ENCODE measurements around the gene SULF2.
"Not testable (repeated sequence)": the region's sequence is repeated elsewhere in the genome, so short reads cannot be mapped to it uniquely, and the experiment has no call there.

Gene SULF2

GRCh38 chr20:47810721-47811347 lies 25.6 kb upstream of the SULF2 start:
- DNase-seq (ENCODE audit: low read depth), result no peak
- TF ChIP-seq CTCF (IDR thresholded peaks at IDR 0.05; ENCODE audit: insufficient read depth, low read depth, low read length, missing control alignments), result no peak
- H3K4me3 ChIP-seq (ENCODE audit: low read length), result no peak overlapping the region

- TF ChIP-seq CTCF (IDR thresholded peaks at IDR 0.05; ENCODE audit: insufficient read depth, low read depth, low read length, missing control alignments), result no peak
- no peak for DNase-seq (ENCODE audit: low read depth)
- H3K4me3 ChIP-seq (ENCODE audit: low read length), result no peak overlapping the region
These were observed 24.9 kb upstream of the SULF2 start for GRCh38 chr20:47810116-47810677.

GRCh38 chr20:47809161-47809960 lies 24.1 kb upstream of the SULF2 start:
- DNase-seq (ENCODE audit: low read depth), result peak; percentile 96
- no peak for TF ChIP-seq CTCF (IDR thresholded peaks at IDR 0.05; ENCODE audit: insufficient read depth, low read depth, low read length, missing control alignments)
- no peak overlapping the region for H3K4me3 ChIP-seq (ENCODE audit: low read length)

GRCh38 chr20:47805951-47806350 lies 20.7 kb upstream of the SULF2 start:
- H3K4me3 ChIP-seq (ENCODE audit: low read length), result no peak overlapping the region
- no peak for DNase-seq (ENCODE audit: low read depth)
- no peak for TF ChIP-seq CTCF (IDR thresholded peaks at IDR 0.05; ENCODE audit: insufficient read depth, low read depth, low read length, missing control alignments)

- H3K4me3 ChIP-seq (ENCODE audit: low read length); DNase-seq (ENCODE audit: low read depth): not testable (repeated sequence)
These were observed 19.7 kb upstream of the SULF2 start for GRCh38 chr20:47804972-47805371.

GRCh38 chr20:47804224-47804825 lies 19.0 kb upstream of the SULF2 start:
- DNase-seq (ENCODE audit: low read depth); H3K4me3 ChIP-seq (ENCODE audit: low read length): not testable (repeated sequence)

GRCh38 chr20:47802975-47803374 lies 17.7 kb upstream of the SULF2 start:
- no peak for DNase-seq (ENCODE audit: low read depth)
- H3K4me3 ChIP-seq (ENCODE audit: low read length), result no peak overlapping the region
- no peak for TF ChIP-seq CTCF (IDR thresholded peaks at IDR 0.05; ENCODE audit: insufficient read depth, low read depth, low read length, missing control alignments)

Data from epithelial cell of esophagus (primary cell).